HepG2 (cell line): ENCODE data around the gene SPAG7. TPM values are rescaled to one million over a fixed set of nuclear protein-coding genes. Genes with fewer than 3 reads are reported as not detected.
A peak's percentile ranks its signal among the peaks of the same experiment; 100 is the strongest.

ENCODE experiments used
- ADNP ChIP-seq: sonication (generic); formaldehyde crosslinking; IDR thresholded peaks from 2 replicates; pipeline ENCODE4 v1.4.0; 2020; ENCODE audit warnings: missing genetic modification reagents
- CEBPB ChIP-seq: IDR thresholded peaks from 2 replicates; pipeline ENCODE4 v1.6.1; 2011; ENCODE audit warnings: low read depth, low read length, improper control_type of control experiment, borderline replicate concordance
- HNRNPLL ChIP-seq: fragments of 200-400 bp; formaldehyde crosslinking; IDR thresholded peaks from 2 replicates; pipeline ENCODE4 v1.6.1; 2017; ENCODE audit warnings: mild to moderate bottlenecking, low read depth, low read length; ENCODE audit not compliant: poor library complexity, severe bottlenecking
- KAT8 ChIP-seq: IDR thresholded peaks from 2 replicates; pipeline ENCODE4 v1.6.1; 2016; ENCODE audit warnings: missing genetic modification reagents, missing compliant biosample characterization
- KLF13 ChIP-seq: sonication (generic); formaldehyde crosslinking; IDR thresholded peaks from 2 replicates; pipeline ENCODE4 v1.4.0; 2020; ENCODE audit warnings: mild to moderate bottlenecking, missing genetic modification reagents
- NCOR1 ChIP-seq: fragments of 200-600 bp; sonication (generic); IDR thresholded peaks from 2 replicates; pipeline ENCODE4 v1.7.0; 2017; ENCODE audit warnings: antibody characterized with exemption, low read length, borderline replicate concordance
- SRSF1 ChIP-seq: fragments of 200-400 bp; formaldehyde crosslinking; optimal IDR thresholded peaks from 2 replicates; pipeline ENCODE3; 2017; ENCODE audit warnings: mild to moderate bottlenecking, low read depth, low read length, moderate library complexity
- SYNCRIP ChIP-seq: fragments of 200-400 bp; formaldehyde crosslinking; IDR thresholded peaks from 2 replicates; pipeline ENCODE4 v1.6.1; 2018; ENCODE audit warnings: mild to moderate bottlenecking, low read depth, low read length; ENCODE audit not compliant: insufficient read depth
- TOPORS ChIP-seq: sonication (generic); formaldehyde crosslinking; IDR thresholded peaks from 2 replicates; pipeline ENCODE4 v1.8.0; 2023; ENCODE audit warnings: mild to moderate bottlenecking, missing genetic modification reagents
- ZFP36L1 ChIP-seq: sonication (generic); formaldehyde crosslinking; IDR thresholded peaks from 2 replicates; pipeline ENCODE4 v1.8.0; 2022; ENCODE audit warnings: mild to moderate bottlenecking, missing genetic modification reagents, moderate library complexity
- ZNF232 ChIP-seq: sonication (generic); formaldehyde crosslinking; IDR thresholded peaks from 2 replicates; pipeline ENCODE4 v1.4.0; 2020; ENCODE audit warnings: missing genetic modification reagents, borderline replicate concordance
- ZNF274 ChIP-seq: sonication (generic); formaldehyde crosslinking; IDR thresholded peaks from 2 replicates; pipeline ENCODE4 v1.5.1; 2020; ENCODE audit warnings: mild to moderate bottlenecking, missing genetic modification reagents
- ZNF703 ChIP-seq: sonication (generic); formaldehyde crosslinking; IDR thresholded peaks from 2 replicates; pipeline ENCODE4 v1.5.1; 2020; ENCODE audit warnings: missing genetic modification reagents, mild to moderate bottlenecking, moderate library complexity, borderline replicate concordance
- ZNF710 ChIP-seq: sonication (generic); formaldehyde crosslinking; IDR thresholded peaks from 2 replicates; pipeline ENCODE4 v1.5.0; 2020; ENCODE audit warnings: mild to moderate bottlenecking, missing genetic modification reagents, borderline replicate concordance
- ZNF761 ChIP-seq: sonication (generic); formaldehyde crosslinking; conservative IDR thresholded peaks from 2 replicates; pipeline ENCODE4 v1.4.0; 2020; ENCODE audit warnings: mild to moderate bottlenecking, missing genetic modification reagents
- ZNF775 ChIP-seq: sonication (generic); formaldehyde crosslinking; IDR thresholded peaks from 2 replicates; pipeline ENCODE4 v1.4.0; 2020; ENCODE audit warnings: missing genetic modification reagents, mild to moderate bottlenecking, moderate library complexity, borderline replicate concordance
- ZNF839 ChIP-seq: sonication (generic); formaldehyde crosslinking; IDR thresholded peaks from 2 replicates; pipeline ENCODE4 v1.4.0; 2020; ENCODE audit warnings: missing genetic modification reagents, mild to moderate bottlenecking, borderline replicate concordance
- ZSCAN31 ChIP-seq: sonication (generic); formaldehyde crosslinking; IDR thresholded peaks from 2 replicates; pipeline ENCODE4 v1.5.0; 2020; ENCODE audit warnings: low read depth, mild to moderate bottlenecking, missing genetic modification reagents
- polyA plus RNA-seq, 8 experiments: library from polyadenylated mRNA; depleted of rRNA in 3 of 8; stranded (reverse) in 7 of 8; unstranded in 1 of 8; fragments of >200 nt; fragmentation: Illumina TruSeq in 4 of 8; extraction: Trizol in 4 of 8; gene quantifications; 2 replicates each; pipeline versions ENCODE4 v1.2.1 to v1.2.3, GENCODE V29; 2011 to 2016; ENCODE audit warnings: low read depth in 4 of 8, missing spikeins in 1 of 8, mixed read lengths in 1 of 8; ENCODE audit not compliant: insufficient read depth in 1 of 8
- total RNA-seq, 5 experiments: library from RNA; depleted of rRNA; stranded (reverse); fragments of >200 nt; fragmentation: Illumina TruSeq; extraction: Trizol; gene quantifications; 2 replicates each; pipeline ENCODE4 v1.2.3, GENCODE V29; 2016; ENCODE audit warnings: low read depth in 1 of 5
- TF ChIP-seq, protein P1 (sequence below): sonication (generic); formaldehyde crosslinking; IDR thresholded peaks from 2 replicates; pipeline ENCODE4 v1.4.0; 2020; ENCODE audit warnings: missing genetic modification reagents

Gene SPAG7
- total and polyA plus RNA-seq, 2 of the 13 experiments (the other 11 are each of a cell fraction or from before 2014, with no cell fraction given), result 51.0 to 59.0 TPM

DNA sequence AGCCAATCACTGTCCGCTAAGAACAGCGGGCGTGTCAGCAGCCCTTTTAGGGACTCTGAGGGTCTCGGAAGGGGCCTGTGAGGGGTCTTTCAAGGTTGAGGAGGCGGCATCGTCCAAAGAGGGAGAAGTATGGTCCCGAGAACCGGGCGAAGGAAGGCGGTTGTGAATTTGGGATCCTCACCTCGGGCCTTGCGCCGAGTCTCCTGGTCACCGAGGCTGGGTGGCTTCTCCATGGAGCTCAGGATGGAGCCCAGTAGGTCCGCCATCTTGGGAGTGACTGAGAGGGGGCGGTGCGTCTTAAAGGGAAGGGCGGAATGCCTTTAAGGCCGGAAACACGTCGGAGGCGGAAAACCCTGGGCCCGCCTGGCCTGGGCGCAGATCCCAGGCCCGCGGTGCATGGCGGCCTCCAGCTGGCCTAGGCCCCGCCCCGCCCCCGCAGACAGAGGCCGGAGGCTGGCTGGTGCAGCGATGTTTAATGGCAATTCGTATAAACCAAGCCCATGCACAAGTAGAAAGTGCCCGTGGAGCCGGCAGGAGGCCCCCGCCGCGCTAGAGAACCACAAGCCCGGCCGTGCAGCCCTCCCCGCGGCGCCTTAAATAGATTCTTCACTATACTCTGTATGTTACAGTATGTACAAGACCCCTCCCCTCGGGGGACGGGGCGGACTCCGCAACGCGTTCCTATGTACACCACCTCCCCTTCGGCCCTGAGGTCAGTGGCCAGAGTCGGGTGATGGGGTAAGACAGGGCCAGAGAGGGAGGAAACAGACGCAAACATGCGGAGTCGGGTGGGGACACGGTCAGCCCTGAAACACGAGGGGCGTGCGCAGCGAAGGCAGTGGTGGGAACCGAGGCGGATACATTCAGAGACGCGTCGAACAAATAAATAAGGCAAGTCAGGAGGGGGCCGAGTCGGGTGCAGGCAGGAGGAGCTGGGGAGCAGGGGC, at the start of gene SPAG7 (continued):
- TF ChIP-seq, protein P1, sequence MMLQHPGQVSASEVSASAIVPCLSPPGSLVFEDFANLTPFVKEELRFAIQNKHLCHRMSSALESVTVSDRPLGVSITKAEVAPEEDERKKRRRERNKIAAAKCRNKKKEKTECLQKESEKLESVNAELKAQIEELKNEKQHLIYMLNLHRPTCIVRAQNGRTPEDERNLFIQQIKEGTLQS (CRISPR knock-in tag), result 0 out of 2 replicates have a peak, but pooled peaks have one; percentile 32
- 0 out of 2 replicates have a peak, but pooled peaks have one; percentile 6 for TF ChIP-seq ZNF710 (CRISPR knock-in tag)
- 0 out of 2 replicates have a peak, but pooled peaks have one; percentile 75 for TF ChIP-seq ZNF703
- TF ChIP-seq CEBPB, result no peak
- no peak for TF ChIP-seq ADNP
- peak; percentile 9; the same call in 1 of the 2 replicates for TF ChIP-seq NCOR1
- TF ChIP-seq ZNF839 (CRISPR knock-in tag), result 0 out of 2 replicates have a peak, but pooled peaks have one; percentile 50
- peak; percentile 38; the same call in 1 of the 2 replicates for TF ChIP-seq TOPORS (CRISPR knock-in tag)
- TF ChIP-seq ZNF232 (CRISPR knock-in tag), result no peak
- TF ChIP-seq ZNF274 (CRISPR knock-in tag), result no peak
- TF ChIP-seq HNRNPLL, result no peak
- no peak; the same call in 1 of the 2 replicates for TF ChIP-seq KLF13 (CRISPR knock-in tag)
- peak; percentile 32 for TF ChIP-seq SRSF1
- TF ChIP-seq ZSCAN31 (CRISPR knock-in tag), result peak; percentile 29; the same call in 1 of the 2 replicates
- TF ChIP-seq ZNF761 (CRISPR knock-in tag), result no peak
- no peak; the same call in none of the 2 replicates for TF ChIP-seq KAT8 (CRISPR knock-in tag)
- TF ChIP-seq SYNCRIP, result no peak
- peak; percentile 70; the same call in 1 of the 2 replicates for TF ChIP-seq ZFP36L1 (CRISPR knock-in tag)
- no peak for TF ChIP-seq ZNF775 (CRISPR knock-in tag)
